HG02840 (cell line): ENCODE results near the gene SLX4.

Experiments used
- ATAC-seq: cut with Tn5 transposase; IDR thresholded peaks from one replicate; pipeline ENCODE4 v1.9.1; 2021; ENCODE audit warnings: mild to moderate bottlenecking, moderate library complexity, moderate number of reproducible peaks; ENCODE audit not compliant: unreplicated experiment, low FRiP score

The SLX4 gene

DNA sequence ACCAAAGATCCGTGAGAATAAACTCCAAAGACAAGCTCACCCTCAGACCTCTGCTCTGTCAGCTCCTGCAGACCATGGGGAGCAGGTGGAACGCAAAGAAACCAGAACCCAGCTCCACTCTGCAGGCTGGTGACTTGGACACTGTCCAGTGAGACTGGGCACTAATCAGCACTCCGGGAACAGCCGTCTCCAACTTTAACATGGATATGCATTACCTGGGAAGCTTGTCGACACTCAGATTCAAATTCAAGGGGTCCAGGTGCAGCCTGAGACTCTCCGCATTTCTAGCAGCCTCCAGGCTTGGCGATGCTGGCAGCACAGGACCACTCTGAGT is 9.1 kb downstream of the SLX4 start:
- no peak for ATAC-seq

DNA sequence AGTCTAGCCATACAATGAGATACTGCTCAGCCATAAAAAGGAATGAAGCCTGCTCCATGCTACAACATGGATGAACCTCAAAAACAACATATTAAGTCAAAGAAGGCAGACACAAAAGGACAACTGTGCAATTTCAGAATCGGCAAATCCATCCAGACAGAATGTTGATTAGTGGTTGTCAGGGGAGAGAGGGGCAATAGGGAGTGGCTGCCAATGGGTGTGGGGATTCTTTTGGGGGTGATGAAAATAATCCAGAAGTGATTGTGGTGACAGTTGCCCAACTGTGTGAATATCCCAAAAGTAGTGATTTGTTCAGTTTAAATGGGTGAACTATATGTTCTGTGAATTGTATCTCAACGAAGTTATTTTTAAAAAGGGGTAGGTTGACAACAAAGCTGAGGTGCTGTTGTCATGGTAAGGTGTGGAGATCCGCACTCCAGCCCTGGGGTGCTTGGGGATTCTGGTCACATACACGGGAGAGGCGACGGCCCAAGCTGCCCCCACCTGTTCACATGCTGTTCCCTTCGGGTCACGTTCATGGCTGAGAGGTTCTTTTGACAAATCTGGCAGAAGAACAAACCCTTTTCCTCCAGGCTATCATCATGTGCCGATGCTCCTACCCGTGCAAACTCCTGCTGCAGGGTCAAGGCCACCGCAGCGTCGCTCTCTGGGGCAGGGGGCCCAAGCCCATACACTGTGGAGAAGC is 9.6 kb downstream of the SLX4 start:
- no peak for ATAC-seq

DNA sequence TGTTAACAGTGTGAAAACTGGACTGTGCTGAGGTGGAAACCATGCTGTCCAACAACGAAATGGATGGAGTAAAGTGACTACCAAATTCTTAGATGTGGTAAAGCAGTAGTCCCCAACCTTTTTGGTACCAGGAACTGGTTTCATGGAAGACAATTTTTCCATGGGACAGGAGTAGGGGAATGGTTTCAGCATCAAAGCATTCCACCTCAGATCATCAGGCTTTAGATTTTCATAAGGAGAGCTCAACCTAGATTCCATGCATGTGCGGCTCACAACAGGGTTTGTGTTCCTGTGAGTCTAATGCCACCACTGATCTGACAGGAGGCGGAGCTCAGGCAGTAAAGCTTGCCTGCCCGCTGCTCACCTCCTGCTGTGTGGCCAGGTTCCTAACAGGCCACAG is 11.5 kb downstream of the SLX4 start:
- ATAC-seq = no peak

DNA sequence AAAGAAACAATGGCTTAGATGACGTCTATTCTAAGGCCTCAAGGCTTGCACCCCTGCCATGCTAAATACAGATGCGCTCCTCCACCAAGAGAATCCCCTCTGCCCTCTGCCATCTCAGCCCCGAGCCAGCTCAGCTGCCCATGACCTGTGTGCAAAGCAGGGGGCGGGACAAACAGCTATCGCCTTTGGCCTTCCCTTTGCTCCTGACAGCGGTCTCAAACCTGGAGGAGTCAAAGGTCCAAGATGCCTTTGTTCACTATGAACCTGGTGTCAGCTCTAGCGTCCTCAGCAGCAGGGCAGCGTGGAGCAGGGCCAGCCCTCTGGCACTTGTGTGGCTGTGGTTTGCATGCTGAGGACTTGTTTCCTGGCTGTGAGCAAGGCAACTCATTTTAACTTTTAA is 12.3 kb downstream of the SLX4 start:
- ATAC-seq = no peak

DNA sequence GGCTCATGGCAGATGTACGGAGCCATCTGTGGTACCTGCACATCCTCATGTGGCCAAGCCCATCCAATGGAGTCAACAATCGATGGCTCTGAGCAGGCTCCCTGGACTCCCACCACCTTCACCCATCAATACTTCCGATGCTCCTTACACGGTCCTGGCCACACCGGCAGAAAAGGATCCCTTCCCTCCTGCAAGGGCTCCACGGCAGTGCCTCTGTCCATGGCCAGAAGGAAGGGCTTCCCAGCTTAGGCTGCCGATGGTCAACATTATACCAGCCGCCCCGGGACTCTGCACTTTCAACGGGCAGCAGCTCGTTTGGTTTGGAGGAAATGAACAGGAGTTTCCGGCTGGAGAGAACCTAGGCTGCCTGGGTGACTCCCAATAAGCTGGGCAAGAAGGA is 13.2 kb downstream of the SLX4 start:
- ATAC-seq = no peak

DNA sequence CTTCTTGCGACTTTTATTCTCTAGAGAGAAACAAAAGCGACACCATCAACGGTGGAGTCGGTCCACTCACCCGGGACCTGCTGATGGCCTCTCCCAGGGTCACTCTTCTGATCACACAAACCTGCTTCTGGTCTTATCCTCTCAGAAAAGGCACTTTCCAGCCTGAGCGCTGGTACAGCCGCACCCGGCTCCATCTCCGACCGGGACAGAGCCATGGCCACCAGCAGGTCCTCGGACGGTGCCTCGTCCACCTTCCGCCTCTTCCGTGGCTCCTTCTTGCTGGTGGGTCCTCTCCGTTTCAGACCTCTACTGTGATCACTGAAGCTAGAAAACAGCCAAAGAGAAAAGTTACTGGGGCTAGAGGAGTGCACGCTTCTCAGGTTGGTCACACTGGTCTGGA is 13.7 kb downstream of the SLX4 start:
- ATAC-seq = no peak

DNA sequence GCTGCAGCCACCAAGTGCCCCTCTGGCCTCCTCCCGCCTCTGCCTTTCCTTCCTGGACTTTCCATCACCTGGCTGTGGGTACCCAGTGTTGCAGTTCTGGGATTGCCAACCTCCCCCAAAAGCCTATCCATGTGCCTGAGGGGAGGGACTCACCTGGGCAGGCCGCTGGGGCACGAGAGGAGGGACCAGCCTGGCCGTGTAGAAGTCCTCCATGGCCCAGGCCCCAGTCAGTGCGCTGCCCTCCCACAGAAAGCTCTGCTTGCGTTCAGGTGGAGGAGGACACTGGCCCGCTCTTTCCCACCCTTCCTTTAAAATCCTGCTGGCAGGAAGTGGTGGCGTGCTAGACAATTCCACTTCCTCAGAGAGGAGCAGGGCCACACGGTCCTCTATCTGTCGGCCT is 14.2 kb downstream of the SLX4 start:
- no peak for ATAC-seq

DNA sequence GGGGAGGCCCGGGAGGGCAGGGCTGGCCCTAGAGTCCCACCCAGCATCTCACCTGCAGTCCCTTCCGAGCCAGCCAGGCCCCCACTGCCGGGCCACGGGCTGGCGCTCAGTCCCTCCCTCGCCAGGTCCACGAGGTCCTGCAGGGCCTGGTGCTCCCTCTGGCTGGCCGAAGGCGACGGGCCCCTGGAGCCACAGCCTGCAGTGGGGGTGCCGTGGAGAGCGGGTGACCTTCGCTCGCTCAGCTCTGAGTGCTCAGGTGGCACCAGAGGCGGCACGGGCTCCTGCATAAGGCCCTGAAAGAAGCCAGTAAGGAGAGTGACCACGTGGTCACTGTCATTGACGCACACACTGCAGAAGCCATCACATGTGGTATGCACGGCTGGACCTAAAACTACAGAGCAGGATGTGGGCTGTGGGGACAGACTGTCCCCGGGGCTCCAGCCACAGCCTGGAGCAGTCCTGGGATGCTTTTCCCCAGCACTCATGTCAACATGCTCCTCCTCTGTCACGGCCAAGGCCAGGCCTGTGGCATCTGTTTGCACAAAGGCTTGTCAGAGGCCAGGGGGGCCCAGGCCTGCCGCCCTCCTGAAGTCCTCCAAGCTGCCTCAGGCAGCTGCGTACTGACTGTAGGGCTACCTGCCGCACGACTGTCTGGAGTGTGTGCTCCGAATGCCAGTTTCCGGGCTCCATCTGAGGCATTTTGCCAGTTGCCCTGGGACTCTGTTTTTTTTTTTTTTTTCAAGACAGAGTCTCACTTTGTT is 15.1 kb downstream of the SLX4 start:
- ATAC-seq = no peak

DNA sequence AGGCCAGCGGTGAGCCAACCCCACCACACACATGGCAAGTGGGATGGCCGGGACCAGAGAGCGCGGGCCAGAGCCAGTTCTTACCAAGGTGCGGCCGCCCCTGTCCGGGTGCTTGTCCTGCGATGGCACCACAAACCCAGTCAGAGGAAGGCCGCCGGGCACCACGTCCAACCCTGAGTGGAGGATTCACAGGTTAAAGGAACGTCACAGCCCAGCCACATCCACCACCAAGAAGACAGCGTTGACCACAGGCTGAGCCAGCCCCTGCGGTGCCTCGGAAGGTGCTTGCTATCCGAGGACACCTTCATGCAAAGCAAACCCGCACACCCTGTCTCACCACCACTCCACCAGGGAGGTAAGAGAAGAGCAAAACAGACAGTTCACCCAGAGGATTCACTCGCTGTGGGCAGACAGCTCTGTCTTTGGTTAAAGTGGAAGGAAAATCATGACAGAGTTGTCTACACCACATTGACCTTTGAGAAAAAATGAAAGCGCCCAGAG is 15.8 kb downstream of the SLX4 start:
- no peak for ATAC-seq

DNA sequence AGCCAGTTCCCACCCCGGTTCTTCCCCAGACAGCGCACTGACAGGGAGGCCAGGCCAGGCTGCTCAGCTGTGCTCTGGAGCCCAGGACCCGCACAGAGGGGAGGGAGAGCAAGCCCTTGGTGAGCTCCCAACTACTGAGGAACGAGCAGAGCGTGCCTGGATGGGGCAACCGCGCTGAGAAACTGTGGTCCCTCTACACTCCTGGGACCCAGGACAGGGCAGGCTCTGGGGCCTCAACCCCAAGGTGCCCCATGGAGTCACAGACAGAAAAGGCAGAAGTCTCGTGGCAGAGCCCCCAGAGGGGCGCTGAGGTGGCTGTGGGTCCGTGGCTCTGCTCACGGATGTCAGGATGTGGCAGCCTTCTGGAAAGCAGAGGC is 16.3 kb downstream of the SLX4 start:
- ATAC-seq = no peak

DNA sequence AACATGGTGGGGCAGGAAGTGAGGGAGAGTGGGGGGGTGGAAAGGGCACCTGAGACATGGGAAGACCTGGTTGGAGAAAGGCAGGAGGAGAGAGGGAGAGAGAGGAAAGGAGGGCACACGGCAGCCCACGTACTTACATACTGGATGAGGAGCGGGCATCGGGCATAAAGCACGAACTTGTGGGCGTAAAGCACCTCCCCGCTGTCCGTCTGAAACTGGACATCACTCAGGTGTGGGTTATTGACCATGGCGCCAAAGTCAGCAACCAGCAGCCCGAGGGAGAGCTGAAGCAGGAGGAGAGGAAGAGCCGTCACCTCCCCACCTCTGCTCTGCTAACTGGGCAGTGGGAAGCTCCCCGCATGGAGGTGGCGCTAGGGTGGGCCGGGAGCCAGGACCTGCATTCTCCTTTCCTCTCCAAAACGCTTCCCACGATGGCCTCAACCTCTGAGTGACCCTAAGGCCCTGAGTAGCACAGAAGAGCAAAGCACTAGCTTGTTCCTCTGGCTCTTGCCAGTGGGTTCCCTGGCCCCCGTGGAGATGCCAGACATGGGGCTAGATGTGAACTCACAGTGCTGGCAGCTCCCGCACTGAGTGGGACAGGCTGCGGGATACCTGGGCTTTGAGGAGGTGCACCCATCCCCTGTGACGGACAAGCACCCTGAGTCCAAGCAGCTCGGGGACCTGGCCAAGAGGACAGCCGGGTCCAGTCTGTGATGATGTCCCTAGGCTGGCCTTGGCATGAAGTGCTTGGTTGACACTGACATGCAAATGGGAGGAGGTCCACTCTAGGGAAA is 16.9 kb downstream of the SLX4 start:
- ATAC-seq = no peak

DNA sequence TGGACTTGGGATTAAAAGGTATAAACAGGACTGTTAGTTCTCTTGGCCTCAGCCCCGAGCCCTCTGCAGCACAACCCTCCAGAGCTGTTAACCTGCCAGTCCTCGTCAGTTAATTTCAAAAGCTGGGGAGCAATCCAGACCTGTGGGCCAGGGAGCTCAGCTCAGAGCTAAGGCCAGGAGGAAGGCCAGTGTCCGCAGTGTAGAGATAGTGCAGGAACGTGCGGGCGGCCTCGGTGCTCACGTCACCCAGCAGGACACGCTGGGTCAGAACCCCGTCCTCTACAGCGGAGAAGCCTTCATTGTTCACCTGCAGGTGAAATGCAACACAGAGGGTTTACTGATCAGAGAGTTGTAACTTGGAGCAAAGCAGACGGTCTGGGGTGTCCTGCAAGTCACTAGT is 18.8 kb downstream of the SLX4 start:
- ATAC-seq = no peak

DNA sequence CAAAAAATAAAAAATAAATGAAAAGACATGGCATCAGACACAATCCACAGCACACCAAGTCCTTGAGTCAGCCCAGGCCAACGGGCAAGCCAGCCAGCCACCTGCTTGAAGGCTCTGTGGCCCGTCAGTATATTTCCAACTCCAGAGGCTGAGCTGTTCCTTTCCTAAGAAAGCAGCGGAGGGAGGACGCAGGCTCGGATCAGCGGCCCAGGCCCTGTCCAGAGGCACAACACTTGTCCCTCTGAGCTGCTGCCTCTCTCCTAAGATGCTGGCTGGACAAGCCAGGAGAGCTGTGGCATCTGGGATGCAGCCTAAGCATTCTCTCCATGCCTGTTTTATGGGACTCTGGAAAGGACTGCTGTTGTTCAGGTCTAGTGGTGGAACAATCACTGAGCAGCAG is 19.4 kb downstream of the SLX4 start:
- ATAC-seq = no peak

DNA sequence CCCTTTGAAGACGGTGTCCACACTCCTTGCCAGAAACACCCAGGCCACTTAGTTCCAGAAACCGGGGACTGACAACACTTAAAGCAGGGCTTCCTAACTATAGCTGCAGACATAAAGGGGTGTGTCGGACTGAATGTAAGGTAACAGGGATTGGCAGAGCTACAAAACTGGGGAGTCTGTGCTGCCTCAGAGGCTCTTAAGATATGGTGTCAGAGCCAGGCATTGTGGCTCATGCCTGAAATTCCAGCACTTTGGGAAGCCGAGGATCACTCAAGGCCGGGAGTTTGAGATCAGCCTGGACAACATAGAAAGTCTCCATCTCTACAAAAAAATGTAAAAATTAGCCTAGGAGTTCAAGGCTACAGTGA is 20.0 kb downstream of the SLX4 start:
- ATAC-seq = no peak

DNA sequence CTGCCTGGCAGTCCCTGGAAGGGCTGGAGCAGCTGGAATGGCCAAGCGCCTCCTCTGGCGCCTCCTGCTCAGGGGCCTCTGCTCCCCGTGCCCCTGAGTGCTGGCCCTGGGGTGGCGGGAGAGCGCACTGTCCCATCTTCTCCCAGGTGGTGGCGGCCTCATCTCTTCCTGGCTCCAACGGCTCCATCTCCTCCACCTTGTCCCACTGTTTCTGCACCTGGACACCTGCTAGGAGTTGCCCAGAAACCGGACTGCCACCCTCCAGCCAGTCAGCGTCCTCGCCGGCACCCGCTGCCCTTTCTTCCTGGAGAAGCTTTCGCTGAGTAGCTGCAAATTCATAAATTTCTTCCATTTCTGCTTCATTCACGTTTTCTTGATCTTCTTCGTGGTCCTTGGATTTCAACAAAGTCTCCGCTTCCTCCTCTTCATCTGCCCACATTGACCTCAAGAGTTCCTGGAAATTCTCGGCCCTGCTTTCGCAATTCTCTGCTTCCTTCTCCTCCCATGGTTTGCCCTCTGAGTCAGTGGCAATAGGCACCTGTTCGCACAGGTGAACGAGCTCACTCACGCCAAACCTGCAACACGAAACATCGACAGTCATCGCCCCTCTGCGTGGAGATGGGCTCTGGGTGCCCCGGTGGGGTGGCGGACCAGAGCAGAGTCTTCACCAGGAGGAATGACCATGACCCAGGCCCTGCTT is 20.5 kb downstream of the SLX4 start:
- no peak for ATAC-seq

DNA sequence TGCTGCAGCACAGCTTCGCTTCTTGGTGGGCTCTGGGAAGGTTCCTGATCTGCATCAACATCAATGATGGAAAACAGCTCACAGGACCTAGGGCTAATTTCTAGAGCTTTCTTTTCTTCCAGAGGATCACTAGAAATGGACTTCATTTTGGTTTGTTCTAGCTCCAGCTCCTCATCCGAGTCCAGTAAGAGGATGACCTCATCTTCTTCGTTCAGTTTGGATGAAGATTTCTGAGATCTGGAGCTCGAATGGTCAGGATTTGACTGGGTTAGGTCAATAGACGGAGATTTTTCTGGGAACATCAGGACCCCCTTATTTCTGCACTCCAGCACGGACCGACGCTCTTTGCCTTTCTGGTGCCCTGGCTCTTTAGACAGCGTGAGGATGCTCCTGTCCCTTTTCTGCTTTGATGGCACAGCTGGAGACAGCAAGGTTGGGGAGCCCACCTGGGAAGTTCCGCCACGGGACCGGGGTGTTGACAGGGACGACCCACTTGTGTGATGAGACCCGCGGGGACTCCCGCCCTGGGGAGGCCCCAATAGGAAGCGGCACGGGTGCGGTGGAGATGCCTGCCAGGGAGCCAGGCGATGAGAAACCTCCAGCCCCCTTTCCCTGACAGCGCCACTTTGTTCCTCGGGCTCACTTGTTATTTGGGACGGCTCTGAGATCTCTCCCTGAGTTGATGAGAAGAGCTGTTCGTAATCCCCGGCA is 21.3 kb downstream of the SLX4 start:
- no peak for ATAC-seq

DNA sequence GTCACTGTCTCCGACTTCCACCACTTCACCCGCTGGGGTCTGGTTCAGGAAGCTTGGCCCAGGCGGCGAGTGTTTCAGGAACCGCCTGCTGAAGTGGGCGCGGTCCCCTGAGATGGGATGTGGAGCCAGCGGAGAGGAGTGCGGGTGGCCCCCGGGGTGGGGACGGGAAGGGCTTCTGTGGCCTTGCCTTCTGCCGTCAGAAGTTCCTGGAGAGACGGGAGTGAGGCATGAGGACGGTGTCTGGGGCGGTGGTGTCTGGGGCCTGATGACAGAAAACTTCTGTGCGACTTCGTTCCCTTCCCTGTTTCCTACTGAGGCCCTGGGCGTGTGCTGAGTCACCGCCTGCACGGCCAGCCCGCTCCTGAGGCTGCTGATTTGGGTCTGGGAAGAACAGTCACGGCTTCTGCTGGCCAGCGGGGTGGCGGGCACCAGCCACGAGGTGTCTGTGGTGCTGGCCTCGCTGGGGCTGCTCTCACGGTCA is 21.9 kb downstream of the SLX4 start:
- no peak for ATAC-seq

DNA sequence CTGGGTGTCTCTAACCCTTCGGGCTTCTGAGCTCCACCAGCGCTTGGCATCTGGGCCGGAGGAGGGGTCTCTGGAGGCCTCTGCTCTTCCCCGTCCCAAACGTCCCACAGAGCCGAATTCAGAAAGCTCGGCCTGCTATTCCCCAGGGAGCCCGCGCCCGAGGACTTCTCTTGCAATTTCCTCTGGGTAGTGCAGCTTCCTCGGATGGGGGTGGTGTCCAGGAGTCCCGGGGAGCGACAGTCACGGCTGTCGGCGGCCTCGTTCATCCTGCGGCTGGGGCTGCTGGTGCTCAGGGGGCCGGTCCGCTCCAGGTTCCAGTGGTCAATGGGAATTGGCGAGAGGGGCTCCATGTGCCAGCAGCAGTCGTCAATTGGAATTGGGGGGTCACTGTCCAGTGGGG is 22.4 kb downstream of the SLX4 start:
- ATAC-seq = no peak

DNA sequence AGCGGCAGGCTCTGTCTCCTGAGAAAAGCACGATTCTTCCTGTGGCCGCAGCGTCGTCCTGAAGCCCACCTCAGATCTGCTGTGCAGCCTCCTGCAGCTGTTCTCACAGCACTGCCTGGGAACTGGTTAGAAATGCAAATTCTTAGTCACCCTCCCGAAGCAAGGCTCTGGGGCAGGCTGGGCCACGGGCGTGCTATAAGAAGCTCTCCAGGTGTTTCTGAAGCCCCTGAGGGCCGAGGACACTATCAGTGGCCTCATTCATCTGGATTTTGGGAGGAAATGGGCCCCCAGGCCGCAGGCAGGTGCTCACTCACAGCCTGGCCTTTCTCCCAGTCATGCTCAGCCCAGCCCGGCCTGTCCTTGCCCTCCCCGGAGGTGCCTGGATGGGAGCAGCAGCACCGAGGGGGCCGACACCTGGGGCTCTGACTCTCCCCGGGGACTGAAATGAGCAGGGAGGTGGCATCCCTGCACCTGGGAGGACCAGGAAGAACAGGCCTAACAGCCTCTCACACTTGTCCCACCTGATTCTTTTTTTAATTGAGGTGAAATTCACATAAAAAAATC is 23.8 kb downstream of the SLX4 start:
- ATAC-seq = no peak

DNA sequence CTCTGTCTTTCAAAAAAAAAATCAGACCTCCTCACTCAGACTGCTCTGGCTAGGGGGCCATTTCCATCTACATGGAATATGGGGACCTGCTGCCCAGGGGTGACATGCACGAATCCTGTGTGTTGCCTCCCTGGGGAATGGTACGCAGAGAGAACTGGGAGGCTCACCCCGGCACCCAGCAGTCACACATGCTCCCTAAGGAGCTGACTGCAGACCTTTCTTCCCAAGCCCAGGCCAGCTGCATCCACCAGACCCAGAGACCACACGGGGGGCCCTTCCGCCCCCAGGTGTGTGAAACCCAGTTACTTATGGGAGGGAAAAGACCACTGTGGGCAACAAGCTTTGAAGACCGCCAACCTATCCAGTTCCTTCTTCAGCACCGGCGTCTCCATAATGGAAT is 27.0 kb downstream of the SLX4 start:
- ATAC-seq = no peak
